DMS53 treated with DMSO at 0.1 percent for 48 hours (cell line): ENCODE results near the gene TGFB3.
"Not testable (repeated sequence)": the region's sequence is repeated elsewhere in the genome, so short reads cannot be mapped to it uniquely, and the experiment has no call there.

Experiments used
- DNase-seq: peaks from one replicate; lab custom pipeline; 2025; ENCODE audit not compliant: unreplicated experiment; lab: John Stamatoyannopoulos, UW

TGFB3 gene

GRCh38 chr14:75961662-75962061, 20.1 kb downstream of the TGFB3 start:
- no peak for DNase-seq

- no peak for DNase-seq
Observed at GRCh38 chr14:75960231-75960630, 21.6 kb downstream of the TGFB3 start.

- no peak for DNase-seq
Observed at GRCh38 chr14:75959031-75959430, 22.8 kb downstream of the TGFB3 start.

- DNase-seq = no peak
Observed at GRCh38 chr14:75952489-75952888, 29.3 kb downstream of the TGFB3 start.

- no peak for DNase-seq
Observed at GRCh38 chr14:75946785-75947184, 35.0 kb downstream of the TGFB3 start.

GRCh38 chr14:75944607-75945241, 37.1 kb downstream of the TGFB3 start:
- no peak for DNase-seq

GRCh38 chr14:75941030-75941429, 40.8 kb downstream of the TGFB3 start:
- DNase-seq = no peak

- no peak for DNase-seq
Observed at GRCh38 chr14:75939200-75939599, 42.6 kb downstream of the TGFB3 start.

- no peak for DNase-seq
Observed at GRCh38 chr14:75934998-75935628, 46.7 kb downstream of the TGFB3 start.

- no peak for DNase-seq
Observed at GRCh38 chr14:75933712-75934296, 48.0 kb downstream of the TGFB3 start.

- DNase-seq = no peak
Observed at GRCh38 chr14:75928690-75929181, 53.1 kb downstream of the TGFB3 start.

- DNase-seq = no peak
Observed at GRCh38 chr14:75927564-75928087, 54.2 kb downstream of the TGFB3 start.

- DNase-seq = no peak
Observed at GRCh38 chr14:75926431-75927115, 55.2 kb downstream of the TGFB3 start.

GRCh38 chr14:75925141-75925840, 56.5 kb downstream of the TGFB3 start:
- DNase-seq = not testable (repeated sequence)

- not testable (repeated sequence) for DNase-seq
Observed at GRCh38 chr14:75920421-75920820, 61.4 kb downstream of the TGFB3 start.

GRCh38 chr14:75917946-75918335, 63.9 kb downstream of the TGFB3 start:
- no peak for DNase-seq

GRCh38 chr14:75917322-75917945, 64.4 kb downstream of the TGFB3 start:
- no peak for DNase-seq

GRCh38 chr14:75915045-75915444, 66.8 kb downstream of the TGFB3 start:
- no peak for DNase-seq

- DNase-seq = no peak
Observed at GRCh38 chr14:75913183-75913582, 68.6 kb downstream of the TGFB3 start.

GRCh38 chr14:75911883-75912282, 69.9 kb downstream of the TGFB3 start:
- DNase-seq = no peak
